Hypothalamus (tissue), 51 donors: ENCODE data around the gene ATG14.

Source experiments
- DNase-seq, 51 donors: peaks; one replicate each; lab custom pipeline; 2025; lab: John Stamatoyannopoulos, UW

ATG14 gene

GRCh38 chr14:55324812-55325211 is 86.8 kb downstream of the ATG14 start:
- no peak for DNase-seq

GRCh38 chr14:55323910-55324309 is 87.7 kb downstream of the ATG14 start:
- DNase-seq: no peak

- no peak for DNase-seq
These were observed 92.9 kb downstream of the ATG14 start for GRCh38 chr14:55318694-55319093.

- DNase-seq: no peak
These were observed 93.9 kb downstream of the ATG14 start for GRCh38 chr14:55317542-55318306.

- no peak for DNase-seq
These were observed 95.1 kb downstream of the ATG14 start for GRCh38 chr14:55316564-55316963.
